ENCODE measurements around the gene NTRK2. TPM values are rescaled to one million over a fixed set of nuclear protein-coding genes. Genes with fewer than 3 reads are reported as not detected.

NTRK2 gene
- total RNA-seq, result 0.26 and 0.62 TPM in 2 replicates

DNA sequence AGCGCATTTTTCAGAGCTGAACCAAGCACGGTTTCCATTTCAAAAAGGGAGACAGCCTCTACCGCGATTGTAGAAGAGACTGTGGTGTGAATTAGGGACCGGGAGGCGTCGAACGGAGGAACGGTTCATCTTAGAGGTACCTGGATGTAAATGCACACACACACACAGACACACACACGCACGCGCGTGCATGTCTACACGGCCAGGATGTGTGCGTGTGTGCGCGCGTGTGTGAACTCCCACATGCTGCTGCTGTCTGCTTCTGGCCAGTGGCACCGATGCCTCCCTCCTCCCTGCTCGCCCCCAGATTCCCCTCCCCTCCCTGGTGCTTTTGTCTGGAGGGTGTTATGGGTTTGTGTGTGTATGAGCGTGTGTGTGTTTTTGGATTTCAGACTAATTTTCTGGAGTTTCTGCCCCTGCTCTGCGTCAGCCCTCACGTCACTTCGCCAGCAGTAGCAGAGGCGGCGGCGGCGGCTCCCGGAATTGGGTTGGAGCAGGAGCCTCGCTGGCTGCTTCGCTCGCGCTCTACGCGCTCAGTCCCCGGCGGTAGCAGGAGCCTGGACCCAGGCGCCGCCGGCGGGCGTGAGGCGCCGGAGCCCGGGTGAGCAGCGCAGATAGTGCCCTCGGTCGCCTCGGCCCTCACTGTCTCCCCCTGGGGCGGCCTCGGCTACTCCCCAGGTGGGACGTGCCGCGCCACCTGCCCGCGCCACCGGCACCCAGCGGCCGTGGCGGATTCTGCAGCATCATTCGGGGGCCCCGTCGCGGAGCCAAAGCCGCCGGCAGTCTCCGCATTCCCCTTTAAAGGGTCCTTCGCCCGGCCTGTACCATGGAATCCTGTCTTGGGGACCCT lies at the start of gene NTRK2:
TSS of gene NTRK2 (plus strand) at position 442 of the 850 bp plus-strand sequence. CDS start 1,020 bp downstream, outside the sequence.

